ENCODE measurements around the gene STARD8. TPM values are rescaled to one million over a fixed set of nuclear protein-coding genes. Genes with fewer than 3 reads are reported as not detected.

The STARD8 gene
- total RNA-seq, 1 experiment from 2014 or later, result 0.11 TPM

DNA sequence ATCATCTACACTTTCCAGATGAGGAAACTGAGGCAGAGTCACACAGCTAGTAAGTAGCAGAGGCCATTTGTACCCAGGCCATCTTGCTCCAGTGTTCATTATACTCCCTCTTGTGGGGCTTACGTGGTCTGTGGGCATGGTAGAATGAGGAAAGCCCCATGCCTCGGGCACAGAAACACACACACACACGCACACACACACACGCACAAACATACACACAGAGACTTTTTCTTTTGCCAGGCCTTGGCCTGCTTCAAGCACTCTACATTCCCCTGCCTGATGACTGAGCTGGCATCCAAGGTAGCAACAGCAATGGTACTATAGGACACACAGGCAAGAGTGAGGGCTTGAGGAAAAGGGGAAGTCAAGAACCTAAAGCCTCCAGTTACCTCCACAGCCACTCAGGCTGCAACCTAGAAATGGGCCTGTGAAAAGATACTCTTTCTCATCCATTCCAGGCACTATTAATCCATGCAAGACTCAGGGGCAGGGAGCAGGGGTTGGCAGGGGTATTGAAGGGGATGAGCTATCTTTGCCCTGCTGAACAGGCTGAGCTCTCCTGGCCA lies 43.6 kb downstream of the STARD8 start:
- no peaks in the 10 kb centered on the region for H3K9me3 ChIP-seq (ENCODE audit: low read depth, low read length, poor library complexity, severe bottlenecking)
- H3K4me1 ChIP-seq (ENCODE audit: insufficient read depth, low read length, poor library complexity, severe bottlenecking), result no peaks in the 10 kb centered on the region
- TF ChIP-seq, protein P1, sequence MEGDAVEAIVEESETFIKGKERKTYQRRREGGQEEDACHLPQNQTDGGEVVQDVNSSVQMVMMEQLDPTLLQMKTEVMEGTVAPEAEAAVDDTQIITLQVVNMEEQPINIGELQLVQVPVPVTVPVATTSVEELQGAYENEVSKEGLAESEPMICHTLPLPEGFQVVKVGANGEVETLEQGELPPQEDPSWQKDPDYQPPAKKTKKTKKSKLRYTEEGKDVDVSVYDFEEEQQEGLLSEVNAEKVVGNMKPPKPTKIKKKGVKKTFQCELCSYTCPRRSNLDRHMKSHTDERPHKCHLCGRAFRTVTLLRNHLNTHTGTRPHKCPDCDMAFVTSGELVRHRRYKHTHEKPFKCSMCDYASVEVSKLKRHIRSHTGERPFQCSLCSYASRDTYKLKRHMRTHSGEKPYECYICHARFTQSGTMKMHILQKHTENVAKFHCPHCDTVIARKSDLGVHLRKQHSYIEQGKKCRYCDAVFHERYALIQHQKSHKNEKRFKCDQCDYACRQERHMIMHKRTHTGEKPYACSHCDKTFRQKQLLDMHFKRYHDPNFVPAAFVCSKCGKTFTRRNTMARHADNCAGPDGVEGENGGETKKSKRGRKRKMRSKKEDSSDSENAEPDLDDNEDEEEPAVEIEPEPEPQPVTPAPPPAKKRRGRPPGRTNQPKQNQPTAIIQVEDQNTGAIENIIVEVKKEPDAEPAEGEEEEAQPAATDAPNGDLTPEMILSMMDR (conservative IDR thresholded peaks at IDR 0.05; ENCODE audit: low read depth, low read length), result no peak
- TF ChIP-seq EZH2 (IDR thresholded peaks at IDR 0.05; ENCODE audit: borderline replicate concordance, low read depth, low read length, poor library complexity, severe bottlenecking), result no peak
- H3K4me3 ChIP-seq (ENCODE audit: low read depth, low read length, poor library complexity, severe bottlenecking), result no peak overlapping the region
- H3K27ac ChIP-seq (ENCODE audit: low read depth, low read length, poor library complexity, severe bottlenecking), result no peak overlapping the region
- ChIA-PET POLR2A (ENCODE audit: low non-redundant PET) (no interaction called here), CTCF (no interaction called here)
- BruUV-seq (replicated peaks), result no TSS peak
- intact Hi-C loops (cut with micrococcal nuclease; ENCODE audit: unreplicated experiment), result no loop called here
- DNase-seq (ENCODE audit: low spot score), result no peak
- H3K27me3 ChIP-seq (replicated peaks; ENCODE audit: insufficient read depth, low read depth, low read length, poor library complexity), result no peaks in the 10 kb centered on the region
- H3K36me3 ChIP-seq (ENCODE audit: insufficient read depth, low read length, poor library complexity, severe bottlenecking), result no peaks in the 10 kb centered on the region

DNA sequence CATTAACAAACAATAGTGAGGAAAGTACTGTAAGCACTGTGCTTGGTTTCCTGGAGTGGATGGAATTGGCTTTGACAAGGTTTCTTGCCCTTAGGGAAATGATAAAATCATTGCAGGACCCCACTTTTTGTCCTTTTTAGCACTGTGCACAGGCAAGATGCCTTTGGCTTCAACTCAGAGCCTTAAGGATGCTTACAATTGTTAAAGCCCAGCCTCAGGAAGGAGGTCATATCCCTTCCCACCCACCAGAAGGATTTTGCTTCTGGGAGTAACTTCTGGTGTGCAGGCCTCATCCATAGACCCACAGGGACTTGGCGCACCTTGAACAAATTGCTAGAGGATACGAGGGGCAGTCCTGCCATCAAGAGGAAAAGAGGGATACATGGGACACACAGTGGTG lies 44.5 kb downstream of the STARD8 start:
- TF ChIP-seq EZH2 (IDR thresholded peaks at IDR 0.05; ENCODE audit: borderline replicate concordance, low read depth, low read length, poor library complexity, severe bottlenecking), result no peak
- TF ChIP-seq, protein P1 (conservative IDR thresholded peaks at IDR 0.05; ENCODE audit: low read depth, low read length), result no peak
- Histone ChIP-seq H3K4me3 (ENCODE audit: low read depth, low read length, poor library complexity, severe bottlenecking) (no peak overlapping the region), H3K9me3 (ENCODE audit: low read depth, low read length, poor library complexity, severe bottlenecking) (no peaks in the 10 kb centered on the region), H3K36me3 (ENCODE audit: insufficient read depth, low read length, poor library complexity, severe bottlenecking) (no peaks in the 10 kb centered on the region), H3K4me1 (ENCODE audit: insufficient read depth, low read length, poor library complexity, severe bottlenecking) (no peaks in the 10 kb centered on the region), H3K27me3 (replicated peaks; ENCODE audit: insufficient read depth, low read depth, low read length, poor library complexity) (no peaks in the 10 kb centered on the region), H3K27ac (ENCODE audit: low read depth, low read length, poor library complexity, severe bottlenecking) (no peak overlapping the region)
- POLR2A ChIA-PET (ENCODE audit: low non-redundant PET), result no interaction called here
- intact Hi-C loops (cut with micrococcal nuclease; ENCODE audit: unreplicated experiment), result no loop called here
- CTCF ChIA-PET, result no interaction called here
- no TSS peak for BruUV-seq (replicated peaks)
- DNase-seq (ENCODE audit: low spot score), result no peak

DNA sequence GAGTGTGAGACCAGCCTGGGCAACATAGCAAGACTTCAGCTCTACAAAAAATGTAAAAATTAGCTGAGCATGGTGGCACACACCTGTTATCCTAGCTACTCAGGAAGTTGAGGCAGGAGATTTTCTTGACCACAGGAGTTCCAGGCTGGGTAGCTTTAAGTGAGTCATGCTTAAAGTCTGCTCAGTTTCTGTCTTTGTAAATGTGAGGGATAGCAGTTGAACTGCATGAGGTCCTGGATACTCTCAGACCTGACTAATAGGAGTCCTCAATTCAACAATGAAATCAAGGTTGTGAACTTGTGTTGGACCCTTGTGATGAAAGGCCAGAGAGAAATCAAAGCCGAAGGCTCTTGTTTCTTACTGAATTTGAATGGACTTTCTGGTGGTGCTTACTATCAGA lies 45.2 kb downstream of the STARD8 start:
- no peak overlapping the region for H3K27ac ChIP-seq (ENCODE audit: low read depth, low read length, poor library complexity, severe bottlenecking)
- H3K36me3 ChIP-seq (ENCODE audit: insufficient read depth, low read length, poor library complexity, severe bottlenecking), result no peaks in the 10 kb centered on the region
- CTCF ChIA-PET, result no interaction called here
- no peak for TF ChIP-seq EZH2 (IDR thresholded peaks at IDR 0.05; ENCODE audit: borderline replicate concordance, low read depth, low read length, poor library complexity, severe bottlenecking)
- TF ChIP-seq, protein P1 (conservative IDR thresholded peaks at IDR 0.05; ENCODE audit: low read depth, low read length), result no peak
- no peaks in the 10 kb centered on the region for H3K9me3 ChIP-seq (ENCODE audit: low read depth, low read length, poor library complexity, severe bottlenecking)
- no TSS peak for BruUV-seq (replicated peaks)
- intact Hi-C loops (cut with micrococcal nuclease; ENCODE audit: unreplicated experiment), result no loop called here
- H3K4me1 ChIP-seq (ENCODE audit: insufficient read depth, low read length, poor library complexity, severe bottlenecking), result no peaks in the 10 kb centered on the region
- POLR2A ChIA-PET (ENCODE audit: low non-redundant PET), result no interaction called here
- DNase-seq (ENCODE audit: low spot score), result no peak
- H3K4me3 ChIP-seq (ENCODE audit: low read depth, low read length, poor library complexity, severe bottlenecking), result no peak overlapping the region
- H3K27me3 ChIP-seq (replicated peaks; ENCODE audit: insufficient read depth, low read depth, low read length, poor library complexity), result no peaks in the 10 kb centered on the region
